Prostate gland (tissue), 2 donors: ENCODE measurements around the gene UBE2R2.
"Not testable (repeated sequence)": the region's sequence is repeated elsewhere in the genome, so short reads cannot be mapped to it uniquely, and the experiment has no call there.

ENCODE experiments used
- POLR2A ChIP-seq: fragments of 450-650 bp; IDR thresholded peaks from one replicate; pipeline ENCODE4 v1.6.1; 2016; ENCODE audit warnings: antibody characterized with exemption, mild to moderate bottlenecking
- TF ChIP-seq, protein P1 (sequence below), 4 experiments: fragments of 200-600 bp in 2 of 4; fragments of 450-650 bp in 2 of 4; sonication (generic) in 2 of 4; IDR thresholded peaks; 1 replicate in 3 of 4; 2 replicates in 1 of 4; pipeline ENCODE4 v1.5.1; 2016 to 2019; ENCODE audit warnings: antibody characterized with exemption in 4 of 4, mild to moderate bottlenecking in 2 of 4, moderate library complexity in 2 of 4

DNA sequence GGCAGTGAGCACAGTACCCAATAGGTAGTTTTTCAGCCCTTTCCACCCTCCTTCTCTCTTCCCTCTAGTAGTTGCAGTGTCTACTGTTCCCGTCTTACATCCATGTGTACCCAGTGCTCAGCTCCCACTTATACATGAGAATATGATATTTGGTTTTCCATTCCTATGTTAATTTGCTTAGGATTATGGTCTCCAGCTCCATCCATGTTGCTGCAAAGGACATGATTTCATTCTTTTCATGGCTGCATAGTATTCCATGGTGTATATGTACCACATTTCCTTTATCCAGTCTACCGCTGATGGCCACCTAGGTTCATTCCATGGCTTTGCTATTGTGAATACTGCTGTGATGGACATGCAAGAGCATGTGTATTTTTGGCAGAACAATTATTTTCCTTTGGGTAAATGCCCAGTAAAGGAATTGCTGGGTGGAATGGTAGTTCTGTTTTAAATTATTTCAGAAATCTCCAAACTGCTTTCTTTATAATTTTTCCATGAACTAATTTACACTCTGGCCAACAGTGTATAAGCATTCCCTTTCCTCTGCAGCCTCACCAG lies 14.9 kb upstream of the UBE2R2 start:
- TF ChIP-seq, protein P1, sequence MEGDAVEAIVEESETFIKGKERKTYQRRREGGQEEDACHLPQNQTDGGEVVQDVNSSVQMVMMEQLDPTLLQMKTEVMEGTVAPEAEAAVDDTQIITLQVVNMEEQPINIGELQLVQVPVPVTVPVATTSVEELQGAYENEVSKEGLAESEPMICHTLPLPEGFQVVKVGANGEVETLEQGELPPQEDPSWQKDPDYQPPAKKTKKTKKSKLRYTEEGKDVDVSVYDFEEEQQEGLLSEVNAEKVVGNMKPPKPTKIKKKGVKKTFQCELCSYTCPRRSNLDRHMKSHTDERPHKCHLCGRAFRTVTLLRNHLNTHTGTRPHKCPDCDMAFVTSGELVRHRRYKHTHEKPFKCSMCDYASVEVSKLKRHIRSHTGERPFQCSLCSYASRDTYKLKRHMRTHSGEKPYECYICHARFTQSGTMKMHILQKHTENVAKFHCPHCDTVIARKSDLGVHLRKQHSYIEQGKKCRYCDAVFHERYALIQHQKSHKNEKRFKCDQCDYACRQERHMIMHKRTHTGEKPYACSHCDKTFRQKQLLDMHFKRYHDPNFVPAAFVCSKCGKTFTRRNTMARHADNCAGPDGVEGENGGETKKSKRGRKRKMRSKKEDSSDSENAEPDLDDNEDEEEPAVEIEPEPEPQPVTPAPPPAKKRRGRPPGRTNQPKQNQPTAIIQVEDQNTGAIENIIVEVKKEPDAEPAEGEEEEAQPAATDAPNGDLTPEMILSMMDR (IDR thresholded peaks at IDR 0.05), result not testable (repeated sequence)
- not testable (repeated sequence) for TF ChIP-seq POLR2A
